Left ventricle myocardium inferior (tissue), 1 donor: ENCODE results near the gene MRPL22. TPM values are rescaled to one million over a fixed set of nuclear protein-coding genes. Genes with fewer than 3 reads are reported as not detected.

Experiments used
- DNase-seq: peaks from one replicate; pipeline ENCODE4 v3.0.0-alpha.2; 2020
- H3K27ac ChIP-seq: fragments of 200-600 bp; replicated peaks from 2 replicates; pipeline ENCODE4 v1.8.0; 2021
- H3K27me3 ChIP-seq: fragments of 200-600 bp; 2 replicates; pipeline ENCODE4 v1.8.0; 2021; ENCODE audit warnings: low read depth
- H3K36me3 ChIP-seq: fragments of 200-600 bp; 2 replicates; pipeline ENCODE4 v1.8.0; 2021
- H3K4me1 ChIP-seq: fragments of 200-600 bp; 2 replicates; pipeline ENCODE4 v1.8.0; 2021
- H3K4me3 ChIP-seq: fragments of 200-600 bp; 2 replicates; pipeline ENCODE4 v1.8.0; 2021; ENCODE audit warnings: mild to moderate bottlenecking, moderate library complexity
- H3K9me3 ChIP-seq: fragments of 200-600 bp; replicated peaks from 2 replicates; pipeline ENCODE4 v1.8.0; 2021
- intact Hi-C: fragments of 100-400 bp; cut with micrococcal nuclease; formaldehyde crosslinking; loops from one replicate; pipeline ENCODE4 v1.11.0; 2022
- total RNA-seq: library from RNA; stranded (reverse); fragmentation: NEBNext Ultra II Directional; extraction: Animal tissue kit (Norgen Biotek cat#: 25700); gene quantifications from one replicate; pipeline ENCODE4 v1.2.1, GENCODE V29; 2021
- TF ChIP-seq, protein P1 (sequence below): fragments of 200-600 bp; IDR thresholded peaks from 2 replicates; pipeline ENCODE4 v1.8.0; 2021; ENCODE audit warnings: antibody characterized with exemption, mild to moderate bottlenecking, borderline replicate concordance
- donor health status: DM: no; HTN: yes; CAD: no; lungs with severe emphysema.

MRPL22 gene
- total RNA-seq, 1 donor from 2014 or later, result 78.4 TPM

DNA sequence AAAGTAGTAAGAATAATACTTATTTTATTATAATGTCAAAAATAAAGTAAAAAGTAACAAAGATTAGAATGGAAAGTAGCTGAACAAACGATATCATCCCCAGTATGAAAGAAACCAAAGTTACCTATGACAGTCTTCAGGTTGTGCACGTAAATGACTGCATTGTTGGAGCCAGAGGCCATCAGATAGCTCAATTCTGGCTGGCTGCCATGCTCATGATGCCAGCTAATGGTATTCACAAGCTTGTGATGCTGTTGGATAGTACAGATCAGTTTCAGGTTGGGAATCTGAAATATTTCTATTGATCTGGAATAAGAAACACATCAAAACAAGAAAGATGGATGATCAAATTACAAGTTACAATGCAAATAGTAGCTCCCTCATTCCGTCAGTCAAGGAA lies 24.0 kb upstream of the MRPL22 start:
- H3K36me3 ChIP-seq, result peaks cover 94% of the 10 kb centered on the region
- H3K27ac ChIP-seq, result no peak overlapping the region
- H3K4me3 ChIP-seq, result no peak overlapping the region
- no peaks in the 10 kb centered on the region for H3K9me3 ChIP-seq
- DNase-seq, result no peak
- TF ChIP-seq, protein P1, sequence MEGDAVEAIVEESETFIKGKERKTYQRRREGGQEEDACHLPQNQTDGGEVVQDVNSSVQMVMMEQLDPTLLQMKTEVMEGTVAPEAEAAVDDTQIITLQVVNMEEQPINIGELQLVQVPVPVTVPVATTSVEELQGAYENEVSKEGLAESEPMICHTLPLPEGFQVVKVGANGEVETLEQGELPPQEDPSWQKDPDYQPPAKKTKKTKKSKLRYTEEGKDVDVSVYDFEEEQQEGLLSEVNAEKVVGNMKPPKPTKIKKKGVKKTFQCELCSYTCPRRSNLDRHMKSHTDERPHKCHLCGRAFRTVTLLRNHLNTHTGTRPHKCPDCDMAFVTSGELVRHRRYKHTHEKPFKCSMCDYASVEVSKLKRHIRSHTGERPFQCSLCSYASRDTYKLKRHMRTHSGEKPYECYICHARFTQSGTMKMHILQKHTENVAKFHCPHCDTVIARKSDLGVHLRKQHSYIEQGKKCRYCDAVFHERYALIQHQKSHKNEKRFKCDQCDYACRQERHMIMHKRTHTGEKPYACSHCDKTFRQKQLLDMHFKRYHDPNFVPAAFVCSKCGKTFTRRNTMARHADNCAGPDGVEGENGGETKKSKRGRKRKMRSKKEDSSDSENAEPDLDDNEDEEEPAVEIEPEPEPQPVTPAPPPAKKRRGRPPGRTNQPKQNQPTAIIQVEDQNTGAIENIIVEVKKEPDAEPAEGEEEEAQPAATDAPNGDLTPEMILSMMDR, result no peak
- intact Hi-C loops, result no loop called here
- H3K27me3 ChIP-seq, result no peaks in the 10 kb centered on the region
- no peaks in the 10 kb centered on the region for H3K4me1 ChIP-seq

DNA sequence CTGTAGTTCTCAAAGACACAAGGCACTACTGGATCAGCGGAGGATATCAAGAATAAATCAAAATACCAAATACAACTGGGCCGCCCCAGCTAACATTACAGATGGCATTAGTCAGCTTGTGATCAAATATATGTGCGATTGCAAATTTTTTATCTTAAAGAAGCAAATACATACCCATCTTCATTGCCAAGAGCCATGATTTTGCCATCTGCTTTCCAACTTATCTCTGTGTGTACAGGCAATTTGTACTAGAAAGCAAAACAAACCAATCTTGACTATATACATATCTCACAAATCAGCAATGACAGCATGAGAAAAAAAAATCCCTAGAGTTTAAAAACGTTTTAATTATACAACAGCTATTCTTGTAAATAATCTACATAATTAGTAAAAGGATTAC lies 23.1 kb upstream of the MRPL22 start:
- Histone ChIP-seq H3K27ac (no peak overlapping the region), H3K36me3 (peaks cover 94% of the 10 kb centered on the region), H3K27me3 (no peaks in the 10 kb centered on the region), H3K9me3 (no peaks in the 10 kb centered on the region), H3K4me1 (no peaks in the 10 kb centered on the region), H3K4me3 (no peak overlapping the region)
- TF ChIP-seq, protein P1, result no peak
- intact Hi-C loops, result no loop called here
- no peak for DNase-seq

DNA sequence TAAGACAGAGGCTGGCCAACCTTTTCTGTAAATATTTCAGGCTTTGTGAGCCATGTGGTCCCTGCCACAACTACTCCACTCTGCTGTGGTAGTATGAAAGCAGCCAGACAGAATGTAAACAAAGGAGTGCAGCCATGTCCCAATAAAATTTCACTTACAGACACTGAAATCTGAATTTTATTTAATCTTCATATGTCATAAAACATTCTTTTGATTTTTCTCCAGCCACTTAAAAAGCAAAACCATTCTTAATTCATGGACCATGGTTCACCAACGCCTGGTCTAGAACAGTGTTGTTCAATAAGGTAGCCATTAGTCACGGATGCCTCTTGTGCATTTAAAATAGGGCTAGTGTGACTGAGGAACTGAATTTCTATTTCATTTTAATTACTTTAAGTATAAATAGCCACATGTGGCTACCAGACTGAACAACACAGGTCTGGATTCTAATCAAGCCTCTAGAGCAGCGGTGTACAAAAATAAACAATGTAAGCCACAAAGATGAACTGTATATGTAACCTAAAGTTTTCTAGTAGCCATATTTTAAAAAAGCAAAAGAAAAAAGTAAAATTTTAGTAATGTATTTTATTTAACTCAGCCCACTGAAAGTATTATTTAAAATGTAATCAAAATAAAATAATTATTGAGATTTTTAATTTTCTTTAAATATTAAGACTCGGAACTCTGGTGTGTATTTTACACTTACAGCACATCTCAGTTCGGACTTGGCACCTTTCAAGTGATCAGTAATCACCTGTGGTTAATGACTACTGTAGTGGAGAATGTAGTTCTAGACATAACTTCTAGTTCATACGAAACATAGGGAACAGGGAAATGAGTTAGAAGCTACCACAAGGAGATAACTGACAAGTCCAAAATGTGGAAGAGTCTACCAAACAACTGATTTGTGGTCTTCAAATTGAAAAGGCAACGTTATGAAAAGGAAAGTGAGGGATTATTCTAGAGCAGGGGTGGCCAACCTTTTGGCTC lies 17.1 kb upstream of the MRPL22 start:
- intact Hi-C loops, result no loop called here
- no peaks in the 10 kb centered on the region for H3K27me3 ChIP-seq
- H3K36me3 ChIP-seq, result peaks cover 97% of the 10 kb centered on the region
- H3K27ac ChIP-seq, result no peak overlapping the region
- TF ChIP-seq, protein P1, result no peak
- no peak overlapping the region for H3K4me3 ChIP-seq
- no peak for DNase-seq
- no peaks in the 10 kb centered on the region for H3K9me3 ChIP-seq
- H3K4me1 ChIP-seq, result no peaks in the 10 kb centered on the region

DNA sequence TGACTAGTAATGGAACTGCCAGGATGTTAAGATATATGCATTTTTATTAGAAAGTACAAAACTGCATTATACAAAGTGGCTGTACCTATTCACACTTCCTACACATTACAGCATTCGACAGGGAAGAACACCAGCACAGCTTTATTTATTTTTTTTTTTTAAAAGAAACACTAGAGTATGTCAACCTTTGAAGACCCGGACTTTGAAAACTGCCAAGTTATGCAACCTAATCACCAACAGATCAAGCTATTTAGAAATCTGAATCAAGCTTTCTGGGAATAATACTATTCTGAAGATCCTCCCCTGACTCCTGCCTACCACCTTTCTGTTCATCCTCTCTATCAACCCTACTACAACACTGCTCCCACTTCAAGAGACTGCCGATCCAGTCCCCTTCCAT lies 7.3 kb upstream of the MRPL22 start:
- intact Hi-C loops, result no loop called here
- Histone ChIP-seq H3K4me1 (peaks cover 21% of the 10 kb centered on the region), H3K27me3 (no peaks in the 10 kb centered on the region), H3K27ac (no peak overlapping the region), H3K4me3 (no peak overlapping the region), H3K9me3 (no peaks in the 10 kb centered on the region), H3K36me3 (peaks cover 58% of the 10 kb centered on the region)
- TF ChIP-seq, protein P1, result no peak
- no peak for DNase-seq

DNA sequence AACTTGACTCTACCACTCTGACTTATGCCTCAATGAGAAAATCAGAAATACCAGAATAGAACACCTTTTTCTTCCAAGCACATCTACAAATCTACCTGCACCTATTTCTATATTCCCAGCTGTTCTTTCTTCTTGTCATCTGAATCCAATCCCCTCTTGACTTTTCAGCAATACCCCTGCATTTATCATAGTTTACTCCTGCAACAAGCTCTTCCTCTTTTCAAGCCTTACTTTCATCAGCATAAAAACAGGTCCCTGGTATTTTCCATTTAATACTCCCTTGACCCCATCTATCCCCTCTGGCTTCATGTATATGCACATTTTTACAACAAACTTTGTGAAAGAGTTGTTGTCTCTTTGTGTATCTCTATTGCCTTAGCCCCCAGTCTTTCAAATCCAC lies 6.0 kb upstream of the MRPL22 start:
- Histone ChIP-seq H3K4me3 (no peak overlapping the region), H3K27ac (no peak overlapping the region), H3K9me3 (no peaks in the 10 kb centered on the region), H3K27me3 (no peaks in the 10 kb centered on the region), H3K36me3 (peaks cover 46% of the 10 kb centered on the region), H3K4me1 (peaks cover 22% of the 10 kb centered on the region)
- no peak for DNase-seq
- TF ChIP-seq, protein P1, result no peak
- intact Hi-C loops, result no loop called here
